OCI-M2 (cell line): ENCODE results near the gene NCK2.

Experiments used
- DNase-seq: peaks from one replicate; lab custom pipeline; 2025; ENCODE audit not compliant: unreplicated experiment; lab: John Stamatoyannopoulos, UW

The NCK2 gene

DNA sequence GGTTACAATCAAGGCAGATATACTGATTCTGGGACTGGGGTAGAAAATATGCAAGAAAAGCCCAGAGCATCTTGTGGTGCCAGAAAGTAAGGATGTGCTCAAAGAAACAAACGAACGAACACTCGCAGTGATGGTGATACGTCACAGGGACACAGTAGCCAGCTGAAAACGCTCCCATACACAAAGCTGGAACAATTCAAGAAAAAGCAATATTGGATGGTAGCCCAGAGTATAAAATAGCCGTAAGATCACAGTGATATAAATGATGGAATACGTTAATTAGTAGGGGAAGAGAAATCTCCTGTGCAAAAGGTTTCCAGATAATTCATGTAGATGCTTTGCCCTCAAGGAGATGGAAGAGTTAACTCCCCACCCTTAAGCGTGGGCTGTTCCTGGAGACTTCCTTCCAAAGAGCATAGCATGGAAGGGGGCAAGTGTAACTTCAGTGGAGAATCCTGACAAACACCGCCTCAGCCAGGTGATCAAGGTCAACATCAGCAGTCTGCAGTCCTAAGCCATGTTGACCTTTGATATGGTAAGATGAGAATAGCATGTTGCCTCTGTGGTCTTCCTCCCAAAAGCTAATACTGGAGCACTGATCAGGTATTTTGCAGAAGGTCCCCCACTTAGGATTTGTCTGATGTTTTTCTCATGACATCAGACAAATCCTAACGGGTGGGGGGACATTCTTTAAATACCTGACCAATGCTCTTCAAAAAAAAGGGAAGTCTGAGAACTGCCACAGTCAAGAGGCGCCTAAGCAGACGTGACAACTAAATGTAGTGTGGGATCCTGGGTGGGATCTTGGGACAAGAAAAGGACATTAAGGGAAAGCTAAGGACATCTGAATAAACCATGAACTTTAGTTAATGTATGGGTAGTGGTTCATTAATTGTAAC, 99.0 kb downstream of the NCK2 start:
- DNase-seq: no peak

DNA sequence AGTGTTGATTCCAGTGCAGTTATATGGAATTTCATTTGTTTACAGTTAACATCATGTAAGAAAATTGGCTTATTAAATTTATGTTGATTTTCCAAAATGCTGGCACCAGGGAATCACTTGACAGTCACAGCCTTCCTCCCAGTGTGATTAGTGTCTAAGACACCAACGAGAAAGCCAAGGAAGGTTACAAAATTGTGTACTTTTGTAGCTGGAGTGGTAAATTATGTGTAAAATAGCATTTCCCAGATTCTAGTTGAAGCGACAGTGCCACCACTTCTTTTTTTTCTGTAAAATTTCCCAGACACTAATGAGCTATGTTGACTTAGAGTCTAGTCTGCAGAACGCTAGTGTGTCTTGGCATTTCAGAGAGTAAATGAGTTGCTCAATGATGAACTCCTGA, 101.3 kb downstream of the NCK2 start:
- no peak for DNase-seq

DNA sequence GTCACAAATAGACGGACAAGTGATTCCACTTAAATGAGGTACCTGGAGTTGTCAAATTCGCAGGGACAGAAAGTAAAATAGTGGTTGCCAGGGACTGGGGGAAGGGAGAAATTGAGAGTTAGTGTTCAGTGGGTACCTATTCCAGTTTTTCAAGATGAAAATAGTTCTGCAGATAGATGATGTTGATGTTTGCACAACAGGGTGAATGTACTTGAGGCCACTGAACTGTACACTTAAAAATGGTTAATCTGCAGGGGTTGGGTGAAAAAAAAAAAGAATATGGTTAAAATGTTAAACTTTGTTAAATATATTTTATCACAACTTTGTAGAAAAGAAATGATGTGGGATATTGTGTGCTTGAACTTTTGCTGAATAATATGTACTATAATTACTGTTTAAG, 102.3 kb downstream of the NCK2 start:
- DNase-seq: no peak

- DNase-seq: no peak
These were observed 103.7 kb downstream of the NCK2 start for GRCh38 chr2:105848367-105848766.

- no peak for DNase-seq
These were observed 104.9 kb downstream of the NCK2 start for GRCh38 chr2:105849431-105850179.

- no peak for DNase-seq
These were observed 107.4 kb downstream of the NCK2 start for GRCh38 chr2:105852066-105852465.

DNA sequence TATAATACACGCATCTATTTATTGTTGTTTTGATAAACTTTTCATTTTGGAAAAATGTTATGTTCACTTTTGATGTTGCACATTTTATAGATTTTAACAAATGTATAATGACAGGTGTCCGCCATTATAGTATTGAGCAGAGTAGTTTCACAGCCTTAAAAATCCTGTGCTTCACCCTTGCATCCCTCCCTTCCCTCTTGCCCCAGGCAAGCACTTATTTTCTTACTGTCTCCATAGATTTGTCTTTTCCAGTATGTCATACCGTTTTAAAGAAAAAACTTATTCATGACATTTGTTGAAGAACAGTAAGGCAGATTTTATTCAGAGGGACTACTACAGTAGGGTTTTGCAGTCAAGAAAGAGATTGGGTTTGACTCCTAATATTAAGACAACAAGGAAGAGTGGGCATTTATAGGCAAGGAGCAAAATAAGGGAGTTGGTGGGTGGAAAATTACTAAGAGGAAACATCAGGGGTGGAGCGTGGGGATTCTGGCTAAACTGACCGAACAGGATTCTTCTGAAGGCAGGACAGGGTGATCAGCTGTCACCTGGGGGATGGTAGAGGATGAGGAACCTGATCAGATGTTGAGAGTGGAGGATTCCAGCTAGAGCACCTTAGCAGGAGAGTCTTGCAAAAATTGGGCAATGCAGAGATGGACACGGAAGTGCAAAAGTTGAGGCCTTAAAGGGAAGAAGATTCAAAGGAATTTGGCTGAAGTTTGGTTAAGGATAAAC, 108.8 kb downstream of the NCK2 start:
- DNase-seq: no peak

DNA sequence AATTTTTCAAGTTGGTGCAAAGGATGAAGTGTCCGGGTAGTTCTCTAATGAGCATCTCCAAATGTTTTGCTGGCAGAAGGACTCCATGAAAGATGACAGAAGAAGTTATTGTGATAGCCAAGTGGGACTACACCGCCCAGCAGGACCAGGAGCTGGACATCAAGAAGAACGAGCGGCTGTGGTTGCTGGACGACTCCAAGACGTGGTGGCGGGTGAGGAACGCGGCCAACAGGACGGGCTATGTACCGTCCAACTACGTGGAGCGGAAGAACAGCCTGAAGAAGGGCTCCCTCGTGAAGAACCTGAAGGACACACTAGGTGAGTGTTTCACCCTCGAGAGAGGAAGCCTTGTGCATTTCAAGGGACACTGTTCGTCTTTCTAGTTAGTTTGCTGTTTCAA, 110.3 kb downstream of the NCK2 start:
- no peak for DNase-seq

- no peak for DNase-seq
These were observed 111.9 kb downstream of the NCK2 start for GRCh38 chr2:105856581-105856980.

DNA sequence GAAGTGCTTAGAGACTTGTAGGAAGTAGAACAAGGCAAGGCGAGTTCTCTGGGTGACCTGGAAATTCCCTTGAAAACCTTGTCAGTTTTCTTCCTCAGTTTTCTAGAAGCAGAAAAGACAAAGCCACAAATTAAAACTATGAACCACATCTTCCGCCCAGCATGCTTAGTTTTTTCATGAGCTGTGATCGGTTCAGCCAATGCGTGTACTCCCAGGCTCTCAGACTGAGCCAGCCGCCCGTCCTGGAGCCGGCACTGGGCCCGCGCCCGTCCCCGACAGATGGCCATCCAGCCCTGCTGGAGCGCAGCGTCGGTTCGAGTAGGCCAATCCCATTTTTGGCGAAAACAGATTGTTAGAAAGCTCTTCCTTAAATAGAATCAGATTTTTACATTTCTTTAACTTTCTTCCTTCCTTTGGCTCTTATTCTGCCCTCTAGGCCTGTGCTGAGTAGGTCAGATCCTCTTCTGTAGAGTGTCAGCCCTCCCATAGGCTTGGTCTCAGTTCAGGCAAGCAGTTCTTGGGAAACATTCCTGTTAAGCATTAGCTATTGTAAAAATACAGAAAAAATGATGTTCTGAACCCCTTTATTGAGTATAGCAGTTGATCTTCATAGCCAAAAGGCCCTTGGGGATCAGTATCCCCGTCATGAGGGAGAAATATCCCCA, 112.5 kb downstream of the NCK2 start:
- no peak for DNase-seq

DNA sequence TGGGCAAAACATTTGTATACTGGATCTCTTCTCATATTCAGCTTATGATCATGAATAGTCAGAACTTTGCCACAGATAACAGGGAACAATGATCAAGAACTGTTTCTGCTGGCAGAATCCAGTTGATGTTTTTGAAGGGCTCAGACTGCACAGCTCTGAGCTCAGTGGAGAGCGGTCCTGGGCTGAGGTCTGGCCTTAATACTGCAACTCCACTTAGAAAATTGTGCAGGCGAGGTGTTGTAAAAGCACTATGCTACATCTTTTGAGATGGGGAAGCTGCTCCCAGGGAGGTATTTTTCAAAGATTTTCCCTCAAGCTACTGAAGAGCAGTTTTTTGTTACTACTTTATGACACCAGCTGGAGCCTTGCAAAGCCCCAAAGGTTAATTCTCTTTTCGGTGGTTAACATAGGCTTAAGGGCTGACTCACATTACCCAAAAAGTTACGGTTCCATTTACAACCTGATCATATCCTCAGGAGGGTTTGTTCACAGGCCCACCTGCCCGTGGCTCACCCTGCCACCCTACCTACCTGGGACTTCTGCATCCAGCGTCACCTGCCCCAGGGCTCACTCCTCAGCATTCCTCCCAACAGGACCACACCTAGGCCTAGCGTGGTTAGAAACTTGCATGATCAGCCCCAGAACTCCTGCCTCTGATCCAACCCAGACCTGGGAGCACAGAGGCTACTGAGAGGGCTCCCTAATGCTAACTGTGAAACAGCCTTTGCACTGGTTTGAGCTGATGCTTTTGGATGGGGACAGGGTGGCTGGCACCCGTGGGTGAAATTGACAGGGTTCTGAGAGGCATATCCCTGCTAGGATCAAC, 114.4 kb downstream of the NCK2 start:
- DNase-seq: no peak

GRCh38 chr2:105859694-105859951, 114.9 kb downstream of the NCK2 start:
- no peak for DNase-seq

DNA sequence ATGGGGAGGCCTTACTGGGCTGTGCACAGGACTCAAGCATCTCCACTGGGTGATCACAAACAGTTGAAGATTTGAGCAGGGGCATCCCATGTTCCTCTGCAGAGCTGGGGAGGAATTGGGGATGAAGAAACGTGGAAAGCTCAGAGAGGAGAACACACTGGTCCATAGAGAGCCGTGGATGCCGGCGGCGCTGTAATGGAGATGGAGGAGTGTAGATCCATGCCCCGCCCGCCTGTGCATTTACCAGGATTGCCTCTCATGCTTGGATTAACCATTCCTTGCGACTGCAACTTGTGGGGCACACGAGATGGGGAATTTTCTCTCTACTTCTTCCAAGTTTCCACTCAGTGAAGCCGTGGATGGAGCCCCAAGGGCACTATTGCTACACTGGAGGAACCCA, 115.9 kb downstream of the NCK2 start:
- DNase-seq: no peak

GRCh38 chr2:105861200-105861599, 116.5 kb downstream of the NCK2 start:
- no peak for DNase-seq

DNA sequence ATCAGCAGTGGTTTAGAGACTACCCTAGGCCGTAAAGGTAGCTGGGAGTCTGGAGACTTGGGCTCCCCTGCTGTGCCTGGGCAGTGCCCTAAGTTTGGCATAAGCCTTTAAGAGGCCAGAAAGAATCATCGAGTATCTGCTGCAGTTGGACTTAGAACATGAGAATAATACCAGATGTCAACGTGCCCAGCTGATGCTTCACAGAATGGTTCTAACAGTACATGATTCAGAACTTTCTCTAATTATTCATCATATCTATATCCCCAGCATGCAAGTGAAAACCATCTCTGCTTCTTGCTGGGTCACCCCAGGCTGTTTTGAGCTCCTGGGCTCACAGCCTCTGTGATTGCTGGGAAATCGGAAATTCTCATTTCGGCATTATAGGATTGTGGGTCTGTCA, 118.1 kb downstream of the NCK2 start:
- no peak for DNase-seq

GRCh38 chr2:105864262-105864661, 119.5 kb downstream of the NCK2 start:
- DNase-seq: no peak

DNA sequence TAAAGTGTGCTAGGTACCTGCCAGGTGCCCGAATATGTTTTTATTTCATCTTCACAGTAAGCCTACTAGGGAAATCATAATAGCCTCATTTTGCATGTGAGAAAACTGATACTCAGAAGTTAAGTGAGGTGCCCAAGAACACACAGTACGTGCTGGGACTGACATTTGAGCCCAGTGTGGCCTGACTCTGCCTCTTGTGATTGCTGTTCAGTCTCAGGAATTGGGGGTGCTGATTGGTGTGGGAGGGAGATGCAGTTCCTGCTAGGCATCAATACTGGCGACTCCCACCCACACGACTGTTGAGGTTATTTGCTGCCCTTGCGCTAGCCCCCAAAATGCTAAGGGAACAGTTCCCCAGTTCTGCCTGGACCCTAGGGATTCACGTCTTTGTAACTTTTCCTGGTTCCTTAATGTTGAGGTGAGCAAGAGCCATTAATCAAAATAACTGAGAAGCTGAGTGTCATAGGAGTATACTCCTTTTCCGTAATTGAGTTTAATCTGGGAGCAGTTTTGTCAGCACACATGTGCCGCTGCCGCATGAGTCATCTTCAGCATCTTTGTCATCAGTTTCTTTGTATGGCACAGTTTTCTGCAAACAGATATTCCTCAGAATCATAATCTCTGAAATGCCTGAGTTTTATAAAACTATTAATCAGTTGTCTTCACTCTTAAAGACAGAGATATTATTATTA, 120.7 kb downstream of the NCK2 start:
- no peak for DNase-seq

- no peak for DNase-seq
These were observed 121.8 kb downstream of the NCK2 start for GRCh38 chr2:105866216-105867185.

GRCh38 chr2:105867587-105867986, 122.9 kb downstream of the NCK2 start:
- DNase-seq: no peak
